Suppressor macrophage (primary cell): ENCODE measurements around the gene INPP4B.
A peak's percentile ranks its signal among the peaks of the same experiment; 100 is the strongest.
"Not testable (repeated sequence)": the region's sequence is repeated elsewhere in the genome, so short reads cannot be mapped to it uniquely, and the experiment has no call there.

ENCODE experiments used
- DNase-seq, 4 experiments: peaks; one replicate each; pipeline ENCODE4 v3.0.0-alpha.2; 2020 to 2022

Gene INPP4B

GRCh38 chr4:142112451-142112850 is 733.6 kb downstream of the INPP4B start:
- no peak for DNase-seq

DNA sequence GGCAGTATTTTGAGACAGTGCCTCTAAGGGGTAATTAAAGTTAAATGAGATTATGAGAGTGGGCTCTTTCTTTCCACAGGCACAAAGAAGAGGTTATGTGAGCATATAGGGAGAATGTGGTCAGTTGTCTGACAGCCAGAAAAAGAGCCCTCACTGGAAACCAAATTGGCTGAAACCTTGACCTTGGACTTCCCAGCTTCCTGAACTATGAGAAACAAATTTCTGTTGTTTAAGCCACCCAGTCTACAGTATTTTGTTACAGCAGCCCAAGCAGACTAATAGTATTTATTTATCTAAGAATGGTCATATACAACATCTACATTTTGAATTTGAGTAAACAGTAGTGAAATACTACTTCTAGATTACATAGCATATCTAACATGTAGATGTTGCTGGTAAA is 736.0 kb downstream of the INPP4B start:
- DNase-seq, result no peak

GRCh38 chr4:142104041-142104440 is 742.1 kb downstream of the INPP4B start:
- DNase-seq, result no peak

DNA sequence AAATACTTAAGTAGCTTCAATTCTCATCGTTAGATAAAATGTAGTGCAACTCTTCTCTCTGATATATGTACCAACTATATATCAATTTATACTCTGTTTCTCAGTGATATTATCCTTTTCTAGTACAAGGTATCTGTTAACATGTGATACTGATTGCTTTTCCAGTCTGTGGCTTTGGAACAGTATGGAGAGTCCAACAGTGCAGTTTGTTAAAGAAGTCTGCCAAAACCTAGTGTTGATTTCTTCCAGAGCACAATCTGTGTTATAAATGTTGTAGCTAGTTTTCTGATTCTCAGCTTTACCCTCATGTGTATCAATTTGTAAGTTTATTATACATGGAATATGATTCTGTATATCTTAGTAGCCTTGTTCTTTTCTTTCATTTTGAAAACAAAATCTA is 744.7 kb downstream of the INPP4B start:
- DNase-seq, result no peak

DNA sequence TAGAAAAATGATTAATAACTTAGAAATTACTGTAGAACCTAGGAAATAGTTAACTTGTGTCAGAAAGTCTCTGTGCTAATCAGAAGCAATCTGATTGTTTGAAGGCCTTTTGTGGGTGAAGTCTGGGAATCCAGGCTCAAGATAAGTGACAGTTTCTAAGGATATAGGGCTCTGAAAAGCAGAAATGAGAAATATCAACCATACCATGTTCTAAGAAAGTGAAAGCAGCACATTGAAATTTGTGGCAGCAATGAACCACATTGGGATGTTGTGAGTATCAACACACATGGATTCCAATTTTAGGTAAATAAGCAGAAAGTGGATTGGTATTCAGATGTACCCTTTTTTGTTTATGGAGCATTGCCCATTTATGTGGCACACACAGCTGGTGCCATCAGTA is 745.2 kb downstream of the INPP4B start:
- no peak for DNase-seq

GRCh38 chr4:142098900-142099545 is 747.1 kb downstream of the INPP4B start:
- DNase-seq, result no peak

DNA sequence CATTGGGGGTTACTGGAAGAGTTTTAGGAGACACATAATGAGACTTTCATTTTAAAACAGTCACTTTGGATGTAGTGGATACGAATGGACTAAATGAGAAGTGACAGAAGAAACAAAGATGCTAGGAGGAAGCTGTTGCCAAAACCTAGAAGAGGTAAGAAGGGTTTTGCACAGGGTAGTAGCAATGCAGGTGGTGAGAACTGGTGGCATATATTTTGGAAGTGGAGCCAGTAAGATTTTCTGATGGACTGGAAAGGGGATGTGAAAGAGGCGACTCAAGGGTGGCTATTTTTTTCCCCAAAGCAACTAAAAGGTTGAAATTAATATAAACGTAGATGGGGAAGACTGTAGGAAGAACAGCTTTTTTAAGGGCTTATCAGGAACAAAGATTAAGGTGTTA is 747.7 kb downstream of the INPP4B start:
- DNase-seq, result no peak

GRCh38 chr4:142097015-142097414 is 749.1 kb downstream of the INPP4B start:
- DNase-seq, result no peak

DNA sequence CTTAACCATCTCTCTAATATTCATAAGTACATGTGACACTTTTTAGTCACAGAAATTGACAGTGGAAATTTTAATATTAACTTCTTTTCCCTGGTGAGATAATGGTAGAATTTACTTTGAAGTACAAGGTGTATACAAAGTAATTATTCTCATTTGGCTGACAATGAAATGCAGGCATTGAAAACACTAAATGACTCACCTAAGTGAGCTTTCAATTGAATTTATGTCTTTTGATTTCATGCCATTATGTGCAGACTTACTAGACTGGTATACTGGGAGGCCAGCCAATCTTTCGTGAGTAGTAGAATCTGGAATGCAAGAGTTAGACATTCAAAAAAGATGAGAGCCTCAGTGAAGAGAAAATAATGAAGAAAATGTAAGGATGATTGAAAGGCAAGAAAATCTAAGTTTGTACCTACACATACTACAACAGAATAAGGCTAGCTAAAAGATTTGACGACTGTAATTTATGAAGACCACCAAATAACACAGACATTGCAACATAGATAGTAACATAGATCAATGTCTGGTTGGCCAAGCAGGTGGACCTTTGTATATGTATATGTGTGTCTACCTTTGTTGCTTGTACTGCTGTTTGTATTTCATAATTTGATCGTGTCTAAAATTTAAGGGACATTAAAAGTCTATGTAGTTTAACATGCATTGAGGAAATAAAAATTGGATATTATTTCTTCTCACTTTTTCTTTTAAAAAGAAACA is 750.1 kb downstream of the INPP4B start:
- DNase-seq, result no peak

- DNase-seq, result no peak
These were observed 753.2 kb downstream of the INPP4B start for GRCh38 chr4:142092941-142093340.

- DNase-seq, result no peak
These were observed 754.4 kb downstream of the INPP4B start for GRCh38 chr4:142091691-142092182.

DNA sequence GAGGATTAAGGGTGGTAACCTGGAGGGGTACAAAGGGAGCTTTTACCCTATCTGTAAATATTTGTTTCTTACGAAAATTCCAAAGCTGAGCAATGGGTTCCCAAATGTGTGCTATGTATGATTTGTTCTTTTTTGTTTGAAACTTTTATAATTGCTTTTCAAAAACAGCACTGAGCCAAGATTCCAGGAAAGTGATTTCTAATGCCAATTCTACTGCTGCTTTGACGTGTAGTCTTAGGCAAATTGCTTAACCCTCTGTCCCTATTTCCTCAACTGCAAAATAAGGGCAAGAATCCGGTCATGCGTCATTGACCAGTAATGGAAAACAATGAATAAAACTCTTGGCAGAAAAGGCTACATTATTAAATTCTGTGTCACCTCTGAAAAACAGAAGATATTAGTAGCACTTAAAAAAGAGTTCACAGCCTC is 755.0 kb downstream of the INPP4B start:
- no peak for DNase-seq

DNA sequence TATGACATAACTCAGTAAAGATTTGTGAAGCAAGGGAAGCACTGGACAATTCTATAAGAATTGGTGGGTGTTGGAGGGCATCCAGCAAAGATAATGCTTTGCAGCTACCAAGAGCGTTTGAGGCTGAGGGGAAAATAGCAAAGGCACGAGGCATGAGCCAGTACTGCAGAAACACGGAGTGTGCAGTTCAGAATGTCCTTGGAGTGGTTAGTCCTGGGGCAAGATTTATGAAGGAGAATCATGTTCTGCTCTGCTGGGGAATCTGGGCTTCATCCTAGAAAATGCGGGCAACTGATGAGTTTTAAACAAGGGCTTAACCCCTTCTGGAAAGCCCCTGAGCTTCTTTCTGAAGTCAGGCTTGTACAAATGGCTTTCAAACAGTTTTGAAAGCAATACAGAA is 757.2 kb downstream of the INPP4B start:
- no peak for DNase-seq

GRCh38 chr4:142085513-142086292 is 760.4 kb downstream of the INPP4B start:
- no peak for DNase-seq

GRCh38 chr4:142083264-142083663 is 762.8 kb downstream of the INPP4B start:
- no peak for DNase-seq

DNA sequence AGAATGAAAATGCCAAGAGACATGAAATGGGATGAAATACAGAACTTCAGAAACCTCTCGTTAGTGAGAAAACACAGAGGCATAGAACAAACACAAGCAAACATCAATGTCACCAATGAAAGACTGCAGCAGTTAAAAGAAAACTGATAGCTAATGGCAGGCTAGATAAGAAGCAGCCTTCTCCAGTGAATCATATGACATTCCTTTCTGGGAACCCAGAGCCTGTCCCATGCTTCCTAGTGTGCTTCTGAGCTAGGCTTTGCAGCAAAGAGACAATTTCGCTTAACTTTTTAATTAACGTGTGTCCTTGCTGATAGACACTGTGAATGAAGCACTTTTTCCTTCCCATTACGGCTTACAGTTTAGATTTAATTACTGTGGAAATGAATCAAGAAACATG is 765.1 kb downstream of the INPP4B start:
- DNase-seq, result no peak

DNA sequence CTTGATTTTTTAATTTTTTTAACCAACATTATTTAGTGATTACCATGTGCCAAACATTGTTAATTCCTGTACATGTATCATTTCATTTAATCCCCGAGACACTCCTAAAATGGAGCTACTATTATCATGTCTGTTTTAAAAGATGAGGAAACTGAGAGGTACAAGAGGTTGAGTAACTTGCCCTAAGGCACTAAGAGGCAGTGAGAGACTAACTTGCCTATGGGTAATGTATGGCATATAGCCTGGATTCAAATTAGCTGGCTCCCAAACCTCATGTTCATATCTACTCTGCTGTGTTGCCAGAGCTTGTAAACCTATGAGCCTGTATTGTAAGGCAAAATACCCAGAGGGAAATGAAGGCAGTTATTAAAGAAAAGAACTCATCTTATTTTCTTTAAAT is 766.1 kb downstream of the INPP4B start:
- no peak for DNase-seq

- DNase-seq, result peak in 1 of 4 experiments; percentile 2
These were observed 769.1 kb downstream of the INPP4B start for GRCh38 chr4:142077048-142077447.

DNA sequence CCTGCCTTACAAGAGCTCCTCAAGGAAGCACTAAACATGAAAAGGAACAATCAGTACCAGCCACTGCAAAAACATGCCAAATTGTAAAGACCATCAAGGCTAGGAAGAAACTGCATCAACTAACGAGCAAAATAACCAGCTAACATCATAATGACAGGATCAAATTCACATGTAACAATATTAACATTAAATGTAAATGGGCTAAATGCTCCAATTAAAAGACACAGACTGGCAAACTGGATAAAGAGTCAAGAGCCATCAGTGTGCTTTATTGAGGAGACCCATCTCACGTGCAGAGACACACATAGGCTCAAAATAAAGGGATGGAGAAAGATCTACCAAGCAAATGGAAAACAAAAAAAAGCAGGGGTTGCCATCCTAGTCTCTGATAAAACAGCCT is 777.8 kb downstream of the INPP4B start:
- not testable (repeated sequence) for DNase-seq

- not testable (repeated sequence) for DNase-seq
These were observed 779.5 kb downstream of the INPP4B start for GRCh38 chr4:142066562-142066961.

DNA sequence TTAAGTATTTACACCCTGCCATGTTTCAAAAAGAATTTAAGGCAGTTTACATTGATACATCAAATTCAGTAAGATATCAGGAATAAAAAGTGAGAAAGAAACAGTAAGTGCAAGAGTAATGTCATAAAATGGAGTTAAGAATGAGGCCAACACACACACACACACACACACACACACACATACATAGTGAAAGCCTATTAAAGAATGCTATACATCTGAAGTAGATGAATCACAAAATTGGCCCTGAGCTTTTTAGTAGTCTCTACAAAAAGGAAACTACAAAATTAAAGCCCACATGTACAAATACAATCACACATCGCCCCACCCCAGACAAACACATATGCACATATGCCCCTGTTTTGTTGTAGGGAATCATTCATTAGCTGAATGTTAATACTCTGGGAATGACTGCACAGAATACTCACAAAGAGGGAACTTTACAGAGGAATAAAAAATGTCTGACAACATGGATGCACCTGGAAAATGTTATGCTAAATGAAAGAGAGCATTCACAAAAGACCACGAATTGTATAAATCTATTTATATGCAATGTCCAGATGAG is 780.9 kb downstream of the INPP4B start:
- DNase-seq, result no peak

DNA sequence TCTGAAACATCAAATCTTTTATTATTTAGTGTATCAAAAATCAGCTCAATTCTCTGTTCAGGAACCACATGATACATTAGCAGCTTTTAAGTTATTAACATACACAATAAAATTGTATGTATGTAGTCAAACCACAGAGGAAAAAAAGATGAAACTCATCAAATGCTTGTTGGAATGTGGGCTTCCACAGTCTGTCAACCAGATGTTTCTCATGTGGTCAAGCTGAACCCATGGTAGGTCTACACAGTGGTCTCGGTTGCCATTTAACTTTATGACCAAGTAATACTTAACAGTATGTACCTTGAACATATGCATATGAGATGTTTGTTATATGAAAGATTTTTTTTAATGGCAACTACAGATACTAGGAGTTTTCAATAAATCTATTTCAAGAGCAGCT is 781.9 kb downstream of the INPP4B start:
- DNase-seq, result no peak

DNA sequence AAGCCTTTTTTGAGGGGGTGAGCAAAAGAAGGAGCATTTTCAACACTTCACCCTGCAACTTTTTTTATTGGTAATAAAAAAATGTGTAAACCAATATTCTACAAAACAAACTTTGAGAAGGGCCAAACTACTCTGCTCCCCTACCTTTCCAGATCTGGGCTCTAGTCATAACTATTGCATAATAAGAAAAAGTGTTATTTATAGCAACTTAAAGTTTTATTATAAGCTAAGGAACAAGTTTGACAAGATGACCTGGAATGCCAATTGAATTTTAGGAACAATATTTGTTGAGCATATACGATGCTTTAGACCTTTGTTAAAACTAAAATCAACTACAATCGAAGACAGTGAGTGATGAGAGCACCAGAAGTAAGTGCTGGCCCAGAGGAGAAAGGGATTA is 800.1 kb downstream of the INPP4B start:
- DNase-seq, result no peak
